Osteocyte (in vitro differentiated cells): ENCODE results near the gene DOCK1. TPM values are rescaled to one million over a fixed set of nuclear protein-coding genes. Genes with fewer than 3 reads are reported as not detected.
"Not testable (repeated sequence)": the region's sequence is repeated elsewhere in the genome, so short reads cannot be mapped to it uniquely, and the experiment has no call there.

Experiments used
- DNase-seq: peaks from one replicate; pipeline ENCODE4 v3.0.0; 2021; ENCODE audit warnings: mixed read lengths; ENCODE audit not compliant: unreplicated experiment; ENCODE audit errors: extremely low spot score
- H3K27ac Mint-ChIP-seq: one replicate; pipeline ENCODE4 v1.8.0; 2021; ENCODE audit warnings: mild to moderate bottlenecking, mixed read lengths; ENCODE audit not compliant: unreplicated experiment
- H3K27me3 Mint-ChIP-seq: one replicate; pipeline ENCODE4 v1.8.0; 2021; ENCODE audit warnings: mixed read lengths; ENCODE audit not compliant: unreplicated experiment
- H3K36me3 Mint-ChIP-seq: one replicate; pipeline ENCODE4 v1.8.0; 2021; ENCODE audit warnings: mixed read lengths; ENCODE audit not compliant: unreplicated experiment
- H3K4me1 Mint-ChIP-seq: one replicate; pipeline ENCODE4 v1.8.0; 2021; ENCODE audit warnings: mixed read lengths; ENCODE audit not compliant: unreplicated experiment
- H3K4me3 Mint-ChIP-seq: one replicate; pipeline ENCODE4 v1.8.0; 2021; ENCODE audit warnings: mild to moderate bottlenecking, moderate library complexity, mixed read lengths; ENCODE audit not compliant: unreplicated experiment
- H3K9me3 Mint-ChIP-seq: one replicate; pipeline ENCODE4 v1.8.0; 2021; ENCODE audit warnings: mixed read lengths; ENCODE audit not compliant: unreplicated experiment
- total RNA-seq: library from RNA; stranded (reverse); gene quantifications from 2 replicates; pipeline ENCODE4 v1.2.1, GENCODE V29; 2021
- TF ChIP-seq, protein P1 (sequence below): fragments of 200-600 bp; sonication (generic); IDR thresholded peaks from 2 replicates; pipeline ENCODE4 v1.5.0; 2021; ENCODE audit warnings: antibody characterized with exemption, mild to moderate bottlenecking, moderate library complexity

The DOCK1 gene
- total RNA-seq, 1 donor from 2014 or later = 66.3 TPM

DNA sequence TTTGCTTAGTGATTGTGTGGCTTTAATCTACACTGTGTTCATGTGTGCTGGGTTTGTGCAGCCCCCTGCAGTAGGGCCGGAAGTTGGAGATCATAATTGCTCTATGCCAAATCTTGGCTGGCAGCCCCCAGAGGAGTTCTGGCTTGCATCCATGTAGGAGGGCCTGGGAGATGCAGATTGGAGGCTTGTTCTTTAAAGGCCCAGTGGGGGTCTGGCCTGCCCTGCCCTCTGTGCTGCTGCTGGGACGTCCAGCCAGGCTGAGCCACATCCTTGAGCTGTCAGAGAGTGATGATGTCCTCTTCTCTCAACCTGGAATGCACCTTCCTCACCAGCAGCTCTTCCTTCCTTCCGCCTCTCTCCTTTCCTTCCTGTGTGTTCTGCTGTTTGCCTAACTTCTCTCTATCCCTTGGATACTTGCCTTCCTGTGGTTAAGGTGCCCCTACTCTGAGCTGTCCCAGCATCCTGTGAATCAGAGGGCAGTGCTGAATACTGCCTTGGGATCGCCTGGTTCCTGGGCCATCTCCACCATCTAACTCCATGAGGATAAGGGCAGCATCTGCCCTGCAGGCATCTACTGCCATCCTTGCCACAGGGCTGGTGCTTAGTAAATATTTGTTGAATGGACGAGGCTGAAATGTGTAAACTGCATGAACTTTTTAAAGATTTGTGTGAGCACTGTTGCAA lies 30.2 kb downstream of the DOCK1 start:
- H3K36me3 Mint-ChIP-seq = peaks cover 5% of the 10 kb centered on the region
- no peak for DNase-seq
- H3K4me3 Mint-ChIP-seq = no peak overlapping the region
- H3K4me1 Mint-ChIP-seq = peaks cover 45% of the 10 kb centered on the region
- peak overlapping the region; percentile 80 for H3K27ac Mint-ChIP-seq
- no peaks in the 10 kb centered on the region for H3K27me3 Mint-ChIP-seq
- TF ChIP-seq, protein P1, sequence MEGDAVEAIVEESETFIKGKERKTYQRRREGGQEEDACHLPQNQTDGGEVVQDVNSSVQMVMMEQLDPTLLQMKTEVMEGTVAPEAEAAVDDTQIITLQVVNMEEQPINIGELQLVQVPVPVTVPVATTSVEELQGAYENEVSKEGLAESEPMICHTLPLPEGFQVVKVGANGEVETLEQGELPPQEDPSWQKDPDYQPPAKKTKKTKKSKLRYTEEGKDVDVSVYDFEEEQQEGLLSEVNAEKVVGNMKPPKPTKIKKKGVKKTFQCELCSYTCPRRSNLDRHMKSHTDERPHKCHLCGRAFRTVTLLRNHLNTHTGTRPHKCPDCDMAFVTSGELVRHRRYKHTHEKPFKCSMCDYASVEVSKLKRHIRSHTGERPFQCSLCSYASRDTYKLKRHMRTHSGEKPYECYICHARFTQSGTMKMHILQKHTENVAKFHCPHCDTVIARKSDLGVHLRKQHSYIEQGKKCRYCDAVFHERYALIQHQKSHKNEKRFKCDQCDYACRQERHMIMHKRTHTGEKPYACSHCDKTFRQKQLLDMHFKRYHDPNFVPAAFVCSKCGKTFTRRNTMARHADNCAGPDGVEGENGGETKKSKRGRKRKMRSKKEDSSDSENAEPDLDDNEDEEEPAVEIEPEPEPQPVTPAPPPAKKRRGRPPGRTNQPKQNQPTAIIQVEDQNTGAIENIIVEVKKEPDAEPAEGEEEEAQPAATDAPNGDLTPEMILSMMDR = no peak
- H3K9me3 Mint-ChIP-seq = peaks cover 4% of the 10 kb centered on the region

DNA sequence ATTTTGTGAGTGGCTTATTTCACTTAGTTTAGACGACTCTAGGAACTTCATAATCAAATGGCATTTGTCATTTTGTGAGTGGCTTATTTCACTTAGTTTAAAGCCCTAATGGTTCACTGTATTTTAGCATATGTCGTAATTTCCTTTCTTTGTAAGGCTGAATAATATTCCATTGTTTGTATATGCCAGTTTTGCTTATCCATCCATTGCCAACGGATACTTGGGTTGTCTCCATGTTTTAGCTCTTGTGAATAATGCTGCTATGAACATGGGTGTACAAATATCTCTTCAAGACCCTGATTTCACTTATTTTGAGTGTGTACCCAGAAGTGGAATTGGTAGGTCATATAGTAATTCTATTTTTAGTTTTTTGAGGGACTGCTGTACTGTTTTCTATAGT lies 31.8 kb downstream of the DOCK1 start:
- Mint-ChIP-seq H3K9me3 (peaks cover 4% of the 10 kb centered on the region), H3K4me1 (peaks cover 33% of the 10 kb centered on the region), H3K4me3 (no peak overlapping the region), H3K27ac (no peak overlapping the region), H3K27me3 (no peaks in the 10 kb centered on the region), H3K36me3 (peaks cover 5% of the 10 kb centered on the region)
- no peak for DNase-seq
- TF ChIP-seq, protein P1 = no peak

DNA sequence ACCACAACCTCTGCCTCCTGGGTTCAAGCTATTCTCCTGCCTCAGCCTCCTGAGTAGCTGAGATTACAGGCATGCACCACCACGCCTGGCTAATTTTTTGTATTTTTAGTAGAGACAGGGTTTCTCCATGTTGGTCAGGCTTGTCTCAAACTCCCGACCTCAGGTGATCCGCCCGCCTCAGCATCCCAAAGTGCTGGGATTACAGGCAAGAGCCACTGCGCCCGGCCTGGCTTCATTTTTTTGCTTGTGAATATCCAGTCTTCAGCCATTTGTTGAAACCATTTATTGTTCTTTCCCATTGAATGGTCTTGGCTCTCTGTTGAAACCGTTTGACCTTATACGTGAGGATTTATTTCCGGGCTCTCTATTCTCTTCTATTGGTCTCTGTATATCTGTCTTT lies 32.9 kb downstream of the DOCK1 start:
- H3K9me3 Mint-ChIP-seq, H3K27ac Mint-ChIP-seq, DNase-seq, H3K36me3 Mint-ChIP-seq, H3K4me3 Mint-ChIP-seq, H3K27me3 Mint-ChIP-seq: not testable (repeated sequence)
- peaks cover 25% of the 10 kb centered on the region for H3K4me1 Mint-ChIP-seq

DNA sequence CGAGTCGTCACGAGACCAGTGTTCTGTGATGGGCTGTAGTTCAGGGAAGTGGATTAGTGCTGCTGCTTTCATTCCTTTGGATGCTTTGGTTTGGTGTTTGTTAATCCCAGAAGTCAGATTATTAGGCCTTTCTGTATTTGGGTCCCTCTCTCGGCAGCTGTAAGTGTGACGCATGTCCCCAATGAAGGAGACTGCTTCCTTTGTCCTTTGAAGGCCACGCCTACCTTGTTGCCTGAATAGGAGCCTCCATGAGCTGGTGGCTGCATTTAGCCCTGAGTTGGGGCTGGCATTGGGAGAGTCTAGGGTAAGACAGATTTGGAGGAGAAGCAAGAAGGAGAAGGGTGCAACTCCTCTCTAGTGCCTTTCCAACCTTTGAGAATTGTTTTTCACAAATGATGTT lies 34.5 kb downstream of the DOCK1 start:
- H3K9me3 Mint-ChIP-seq = peaks cover 4% of the 10 kb centered on the region
- no peak overlapping the region for H3K4me3 Mint-ChIP-seq
- no peaks in the 10 kb centered on the region for H3K27me3 Mint-ChIP-seq
- H3K4me1 Mint-ChIP-seq = peaks cover 20% of the 10 kb centered on the region
- TF ChIP-seq, protein P1 = no peak
- no peak for DNase-seq
- H3K36me3 Mint-ChIP-seq = peaks cover 5% of the 10 kb centered on the region
- no peak overlapping the region for H3K27ac Mint-ChIP-seq

DNA sequence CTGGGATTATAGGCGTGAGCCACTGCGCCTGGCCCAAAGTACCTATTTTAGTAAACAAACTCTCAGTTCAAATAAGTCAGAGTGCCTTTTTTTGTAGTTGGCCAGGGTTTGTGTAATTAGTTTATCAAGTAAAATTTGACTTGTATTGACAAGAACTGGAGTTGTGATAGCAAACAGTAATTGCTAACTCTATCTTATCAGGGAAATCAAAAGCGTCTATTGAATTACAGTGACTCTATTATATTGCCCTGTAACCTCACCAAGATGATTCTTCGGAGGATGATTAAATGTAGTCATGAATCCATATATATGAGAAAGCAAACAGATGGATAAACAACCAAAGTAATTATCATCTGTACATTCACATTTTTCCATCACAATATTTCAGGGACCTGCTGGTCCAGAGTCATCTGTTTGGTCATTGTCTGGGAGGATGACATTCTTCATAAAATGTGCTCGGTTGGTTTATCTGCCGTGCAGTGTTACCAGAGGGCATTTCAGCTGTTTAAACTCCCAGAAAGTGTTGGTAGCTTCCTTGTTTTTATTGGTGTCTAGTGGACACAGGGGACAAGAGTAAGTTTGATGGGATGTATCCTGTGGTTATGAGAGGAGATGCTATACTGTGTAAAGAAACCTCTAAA lies 35.6 kb downstream of the DOCK1 start:
- Mint-ChIP-seq H3K27ac (no peak overlapping the region), H3K9me3 (peaks cover 4% of the 10 kb centered on the region), H3K27me3 (no peaks in the 10 kb centered on the region), H3K36me3 (peaks cover 5% of the 10 kb centered on the region), H3K4me3 (no peak overlapping the region), H3K4me1 (peaks cover 10% of the 10 kb centered on the region)
- no peak for DNase-seq
- TF ChIP-seq, protein P1 = no peak
